ENCODE measurements around the gene SIX3. TPM values are rescaled to one million over a fixed set of nuclear protein-coding genes. Genes with fewer than 3 reads are reported as not detected.
A peak's percentile ranks its signal among the peaks of the same experiment; 100 is the strongest.

Gene SIX3
- total RNA-seq, 1 donor from 2014 or later = not detected

DNA sequence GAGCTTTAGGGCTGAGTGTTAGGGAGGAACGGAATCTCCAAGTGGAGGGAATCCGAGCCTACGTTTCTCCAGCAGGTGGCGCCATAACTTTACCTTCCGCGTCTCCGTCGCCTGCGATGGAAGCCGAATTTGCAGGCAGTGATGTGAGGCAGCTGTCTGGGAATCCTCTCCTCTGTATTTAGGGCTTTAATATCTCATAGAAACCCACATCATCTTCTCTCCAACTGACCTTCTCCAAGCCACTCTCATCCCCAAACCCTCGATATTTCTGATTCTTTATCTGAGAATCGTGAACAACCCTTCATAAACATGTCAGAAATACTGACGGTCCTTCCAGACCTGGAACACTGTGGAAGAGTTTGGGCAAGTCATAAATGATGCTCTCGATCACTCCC lies 40.2 kb downstream of the SIX3 start:
- H3K9me3 Mint-ChIP-seq = no peaks in the 10 kb centered on the region
- peaks cover 4% of the 10 kb centered on the region for H3K4me1 Mint-ChIP-seq
- H3K4me3 Mint-ChIP-seq = no peak overlapping the region
- DNase-seq = peak; percentile 89
- H3K27ac Mint-ChIP-seq = no peak overlapping the region
- H3K27me3 Mint-ChIP-seq = peaks cover 13% of the 10 kb centered on the region
- no peaks in the 10 kb centered on the region for H3K36me3 Mint-ChIP-seq (ENCODE audit: low read depth)
- intact Hi-C loops (cut with micrococcal nuclease) = loop anchor here (1.0 kb wide), 2 partner anchors 513 to 597 kb away; no protein-coding TSS in a partner anchor

DNA sequence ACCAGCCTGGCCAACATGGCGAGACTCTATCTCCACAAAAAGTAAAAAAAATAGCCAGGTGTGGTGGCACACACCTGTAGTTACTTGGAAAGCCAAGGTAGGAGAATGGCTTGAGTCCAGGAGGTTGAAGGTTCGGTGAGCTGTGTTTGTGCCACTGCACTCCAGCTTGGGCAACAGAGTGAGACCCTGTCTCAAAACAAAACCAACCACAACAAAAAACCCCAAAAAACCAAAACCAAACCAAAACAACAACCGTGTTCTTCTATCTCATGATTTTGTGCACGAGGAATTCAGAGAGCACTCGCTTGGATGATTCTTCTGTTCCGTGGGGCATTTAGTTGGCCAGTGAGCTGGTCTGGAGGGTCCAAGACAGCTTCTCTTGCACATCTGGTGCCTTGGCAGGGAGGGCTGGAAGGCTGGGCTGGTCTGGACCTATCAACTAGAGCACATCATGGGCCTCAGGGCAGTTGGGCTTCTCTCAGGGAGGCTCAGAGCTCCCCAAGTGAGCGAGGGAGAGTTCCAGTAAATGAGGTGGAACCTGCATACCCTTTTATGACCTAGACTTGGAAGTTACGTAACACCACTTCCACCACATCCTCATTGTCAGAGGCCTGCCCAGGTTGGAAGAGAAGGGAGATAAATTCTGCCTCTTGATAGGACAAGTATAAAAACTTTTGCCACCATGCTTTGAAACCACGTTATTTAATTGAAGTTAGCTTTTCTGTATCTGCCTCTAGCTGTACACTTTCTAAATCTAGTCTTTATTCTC lies 42.5 kb downstream of the SIX3 start:
- Mint-ChIP-seq H3K27ac (no peak overlapping the region), H3K9me3 (no peaks in the 10 kb centered on the region), H3K36me3 (ENCODE audit: low read depth) (no peaks in the 10 kb centered on the region), H3K4me1 (peaks cover 6% of the 10 kb centered on the region), H3K27me3 (peaks cover 21% of the 10 kb centered on the region), H3K4me3 (no peak overlapping the region)
- DNase-seq = no peak
- intact Hi-C loops (cut with micrococcal nuclease) = no loop called here

DNA sequence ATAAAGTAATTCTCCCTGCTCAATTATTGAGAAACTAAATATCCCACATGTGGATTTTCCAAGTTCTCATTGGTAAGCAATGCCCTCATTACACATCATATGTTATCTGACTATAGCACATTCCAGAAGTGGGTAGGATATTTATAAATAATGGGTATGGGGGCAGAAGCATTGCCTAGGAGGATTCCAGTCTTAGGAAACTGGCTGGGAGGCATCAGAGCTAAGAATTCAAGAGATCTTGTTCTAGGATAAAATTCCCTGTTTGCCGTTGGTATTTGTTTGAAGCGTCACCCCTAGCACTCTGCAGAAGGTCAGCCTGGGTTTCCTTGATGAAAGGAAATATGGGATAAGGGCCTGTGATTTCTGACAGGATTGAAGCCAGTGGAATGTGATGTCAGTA lies 47.7 kb downstream of the SIX3 start:
- no peak overlapping the region for H3K27ac Mint-ChIP-seq
- DNase-seq = no peak
- H3K9me3 Mint-ChIP-seq = no peaks in the 10 kb centered on the region
- H3K27me3 Mint-ChIP-seq = peaks cover 48% of the 10 kb centered on the region
- no peaks in the 10 kb centered on the region for H3K36me3 Mint-ChIP-seq (ENCODE audit: low read depth)
- intact Hi-C loops (cut with micrococcal nuclease) = no loop called here
- peaks cover 2% of the 10 kb centered on the region for H3K4me1 Mint-ChIP-seq
- H3K4me3 Mint-ChIP-seq = no peak overlapping the region

DNA sequence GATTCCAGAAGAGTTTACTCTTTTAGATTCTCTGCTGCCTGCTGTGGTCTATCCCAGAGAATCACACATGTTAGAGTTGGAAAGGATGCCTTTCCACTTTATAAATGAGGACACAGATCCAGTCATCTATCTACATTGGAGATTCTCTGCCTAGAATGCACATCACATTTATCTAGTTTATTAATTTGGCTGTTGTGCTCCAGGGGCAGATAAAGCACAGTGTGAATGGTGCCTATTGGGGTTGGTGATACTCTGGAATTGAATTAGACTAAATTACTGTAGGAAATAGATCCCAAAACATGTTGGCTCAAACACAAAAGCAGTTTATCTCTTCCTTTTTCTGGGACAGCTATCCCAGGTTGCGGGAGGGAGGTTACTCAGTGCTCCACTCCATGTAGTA lies 52.9 kb downstream of the SIX3 start:
- no peaks in the 10 kb centered on the region for H3K36me3 Mint-ChIP-seq (ENCODE audit: low read depth)
- no peaks in the 10 kb centered on the region for H3K9me3 Mint-ChIP-seq
- H3K27me3 Mint-ChIP-seq = peaks cover 68% of the 10 kb centered on the region
- DNase-seq = no peak
- H3K4me1 Mint-ChIP-seq = no peaks in the 10 kb centered on the region
- H3K27ac Mint-ChIP-seq = no peak overlapping the region
- no peak overlapping the region for H3K4me3 Mint-ChIP-seq
- intact Hi-C loops (cut with micrococcal nuclease) = no loop called here

Other genes starting within 250 kb of the SIX3 start
- not detected in 2 replicates for gene SIX2, start 67.8 kb downstream of the SIX3 start, total RNA-seq